Thymus (tissue), 11 donors: ENCODE data around the gene EFNB1. TPM values are rescaled to one million over a fixed set of nuclear protein-coding genes. Genes with fewer than 3 reads are reported as not detected.
A peak's percentile ranks its signal among the peaks of the same experiment; 100 is the strongest.

Experiments
- DNase-seq, 9 donors: peaks; one replicate each; pipeline ENCODE4 v3.0.0-alpha.2; 2013; ENCODE audit warnings: low spot score in 9 of 9, low read depth in 6 of 9, missing footprints in 1 of 9
- H3K27ac ChIP-seq, 2 donors: one replicate each; pipeline ENCODE4 v1.5.1; 2013; ENCODE audit warnings: control low read depth in 1 of 2, low read depth in 1 of 2, low read length in 1 of 2, mild to moderate bottlenecking in 1 of 2, moderate library complexity in 1 of 2
- H3K27me3 ChIP-seq, 2 donors: one replicate each; pipeline ENCODE4 v1.5.1; 2013; ENCODE audit warnings: low read length in 1 of 2; ENCODE audit not compliant: control insufficient read depth in 2 of 2, insufficient read depth in 1 of 2
- H3K36me3 ChIP-seq, 2 donors: one replicate each; pipeline ENCODE4 v1.5.1; 2013; ENCODE audit warnings: low read length in 1 of 2, mild to moderate bottlenecking in 1 of 2, moderate library complexity in 1 of 2; ENCODE audit not compliant: control insufficient read depth in 2 of 2, insufficient read depth in 2 of 2
- H3K4me1 ChIP-seq, 2 donors: one replicate each; pipeline ENCODE4 v1.5.1; 2013; ENCODE audit warnings: low read length in 2 of 2; ENCODE audit not compliant: control insufficient read depth in 2 of 2, insufficient read depth in 2 of 2
- H3K4me3 ChIP-seq, 2 donors: one replicate each; pipeline ENCODE4 v1.5.1; 2013; ENCODE audit warnings: low read length in 2 of 2, control low read depth in 1 of 2, mild to moderate bottlenecking in 1 of 2
- H3K9me3 ChIP-seq, 2 donors: one replicate each; pipeline ENCODE4 v1.5.1; 2013; ENCODE audit warnings: low read length in 1 of 2, mild to moderate bottlenecking in 1 of 2; ENCODE audit not compliant: control insufficient read depth in 2 of 2, insufficient read depth in 1 of 2
- WGBS: extraction: QIAGEN DNeasy Blood & Tissue Kit; methylation state at CpG from one replicate; pipeline ENCODE4 v1.1.7; 2013; 5-methylcytosine and 5-hydroxymethylcytosine counted together
- polyA plus RNA-seq: library from polyadenylated mRNA; stranded (reverse); fragments of 200-250 nt; gene quantifications from one replicate; pipeline ENCODE4 v1.2.3, GENCODE V29; 2013
- total RNA-seq: library from RNA; stranded (reverse); fragments of 120-200 nt; gene quantifications from one replicate; pipeline ENCODE4 v1.2.4, GENCODE V29; 2013
- donor health status: healthy.

Gene EFNB1
- total and polyA plus RNA-seq, 2 donors = 13.2 to 14.5 TPM

GRCh38 chrX:68868316-68868715 is 39.5 kb downstream of the EFNB1 start:
- WGBS = 89% methylated on average over 3 of the region's 3 CpGs
- H3K4me3 ChIP-seq = no peak overlapping the region
- no peaks in the 10 kb centered on the region for H3K36me3 ChIP-seq
- no peak overlapping the region for H3K27ac ChIP-seq
- no peaks in the 10 kb centered on the region for H3K4me1 ChIP-seq
- no peak for DNase-seq
- H3K27me3 ChIP-seq = no peaks in the 10 kb centered on the region
- H3K9me3 ChIP-seq = no peaks in the 10 kb centered on the region

GRCh38 chrX:68868902-68869800 is 40.3 kb downstream of the EFNB1 start:
- no peaks in the 10 kb centered on the region for H3K9me3 ChIP-seq
- H3K27me3 ChIP-seq = no peaks in the 10 kb centered on the region
- no peaks in the 10 kb centered on the region for H3K36me3 ChIP-seq
- 93% methylated on average over 5 of the region's 5 CpGs for WGBS
- peak in 1 of 9 donors; percentile 9 for DNase-seq
- no peak overlapping the region for H3K4me3 ChIP-seq
- no peak overlapping the region for H3K27ac ChIP-seq
- no peaks in the 10 kb centered on the region for H3K4me1 ChIP-seq

- 91% methylated on average over 3 of the region's 3 CpGs for WGBS
- Histone ChIP-seq H3K9me3 (no peaks in the 10 kb centered on the region), H3K36me3 (no peaks in the 10 kb centered on the region), H3K4me1 (no peaks in the 10 kb centered on the region), H3K4me3 (no peak overlapping the region), H3K27ac (no peak overlapping the region), H3K27me3 (no peaks in the 10 kb centered on the region)
- no peak for DNase-seq
Observed at GRCh38 chrX:68870357-68870756, 41.5 kb downstream of the EFNB1 start.

- no peak for DNase-seq
- Histone ChIP-seq H3K27ac (no peak overlapping the region), H3K4me1 (no peaks in the 10 kb centered on the region), H3K9me3 (no peaks in the 10 kb centered on the region), H3K36me3 (no peaks in the 10 kb centered on the region), H3K4me3 (no peak overlapping the region), H3K27me3 (no peaks in the 10 kb centered on the region)
- 98% methylated on average over 2 of the region's 2 CpGs for WGBS
Observed at GRCh38 chrX:68872171-68872570, 43.4 kb downstream of the EFNB1 start.

- Histone ChIP-seq H3K27me3 (no peaks in the 10 kb centered on the region), H3K9me3 (no peaks in the 10 kb centered on the region), H3K4me3 (no peak overlapping the region), H3K4me1 (no peaks in the 10 kb centered on the region), H3K36me3 (no peaks in the 10 kb centered on the region), H3K27ac (no peak overlapping the region)
- DNase-seq = no peak
- WGBS = 92% methylated on average over 3 of the region's 3 CpGs
Observed at GRCh38 chrX:68874076-68874475, 45.3 kb downstream of the EFNB1 start.

- Histone ChIP-seq H3K4me3 (no peak overlapping the region), H3K27ac (no peak overlapping the region), H3K27me3 (no peaks in the 10 kb centered on the region), H3K36me3 (no peaks in the 10 kb centered on the region), H3K4me1 (no peaks in the 10 kb centered on the region), H3K9me3 (no peaks in the 10 kb centered on the region)
- no peak for DNase-seq
- 96% methylated on average over 6 of the region's 6 CpGs for WGBS
Observed at GRCh38 chrX:68876731-68877130, 47.9 kb downstream of the EFNB1 start.

- 71% methylated on average over 9 of the region's 9 CpGs for WGBS
- Histone ChIP-seq H3K4me3 (no peak overlapping the region), H3K9me3 (no peaks in the 10 kb centered on the region), H3K27ac (no peak overlapping the region), H3K27me3 (no peaks in the 10 kb centered on the region), H3K36me3 (no peaks in the 10 kb centered on the region), H3K4me1 (no peaks in the 10 kb centered on the region)
- no peak for DNase-seq
Observed at GRCh38 chrX:68877606-68878005, 48.8 kb downstream of the EFNB1 start.

- no peak overlapping the region for H3K4me3 ChIP-seq
- no peak for DNase-seq
Observed at GRCh38 chrX:68878977-68879645, 50.3 kb downstream of the EFNB1 start.

GRCh38 chrX:68880846-68881552 is 52.2 kb downstream of the EFNB1 start:
- Histone ChIP-seq H3K4me3 (no peak overlapping the region), H3K9me3 (no peaks in the 10 kb centered on the region), H3K4me1 (no peaks in the 10 kb centered on the region), H3K36me3 (no peaks in the 10 kb centered on the region), H3K27me3 (no peaks in the 10 kb centered on the region), H3K27ac (no peak overlapping the region)
- 94% methylated on average over 9 of the region's 9 CpGs for WGBS
- no peak for DNase-seq

More at GRCh38 chrX:68878977-68879645, 50.3 kb downstream of the EFNB1 start:
- H3K36me3 ChIP-seq = no peaks in the 10 kb centered on the region
- H3K27me3 ChIP-seq = no peaks in the 10 kb centered on the region
- H3K9me3 ChIP-seq = no peaks in the 10 kb centered on the region
- H3K27ac ChIP-seq = no peak overlapping the region
- 97% methylated on average over 11 of the region's 11 CpGs for WGBS
- H3K4me1 ChIP-seq = no peaks in the 10 kb centered on the region
